ENCODE data around the gene TEX101.
"Not testable (repeated sequence)": the region's sequence is repeated elsewhere in the genome, so short reads cannot be mapped to it uniquely, and the experiment has no call there.

GRCh38 chr19:43444091-43444490 lies 29.4 kb downstream of the TEX101 start:
- not testable (repeated sequence) for TF ChIP-seq FOXK2 (IDR thresholded peaks at IDR 0.05); SP1 (IDR thresholded peaks at IDR 0.05); FOXA1 (IDR thresholded peaks at IDR 0.05); FOXM1 (IDR thresholded peaks at IDR 0.05; ENCODE audit: borderline replicate concordance); SUZ12 (IDR thresholded peaks at IDR 0.05); TARDBP (IDR thresholded peaks at IDR 0.05); ARNT (IDR thresholded peaks at IDR 0.05); BHLHE40 (IDR thresholded peaks at IDR 0.05; ENCODE audit: borderline replicate concordance); HDGF (IDR thresholded peaks at IDR 0.05; ENCODE audit: borderline replicate concordance); NFRKB (IDR thresholded peaks at IDR 0.05); CTBP1 (IDR thresholded peaks at IDR 0.05; ENCODE audit: borderline replicate concordance); L3MBTL2 (conservative IDR thresholded peaks at IDR 0.05); ELF4 (IDR thresholded peaks at IDR 0.05)
